ENCODE data around the gene CCDC187.

Gene CCDC187

DNA sequence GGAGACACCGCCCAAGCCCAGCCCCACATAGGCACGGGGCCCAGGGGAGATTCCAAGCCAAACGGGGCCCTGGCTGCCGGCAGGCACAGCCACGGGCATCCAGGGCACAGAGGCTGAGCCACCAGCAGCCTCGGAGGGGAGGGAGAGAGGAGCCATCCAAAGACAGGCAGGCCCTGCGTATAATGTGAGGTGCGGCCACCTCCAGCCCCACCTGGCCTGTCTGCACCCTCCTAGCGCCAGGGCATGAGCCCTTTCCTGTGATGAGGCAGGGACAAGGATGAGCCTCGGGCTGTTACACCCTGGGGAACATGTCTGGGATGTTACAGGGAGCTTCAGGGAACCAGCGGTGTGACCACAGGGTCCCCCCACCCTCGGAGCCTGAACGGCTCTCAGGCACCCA lies 1.1 kb upstream of the CCDC187 start:
- no peak for DNase-seq (ENCODE audit: low read depth, low spot score)
- no peak overlapping the region for H3K4me3 ChIP-seq (ENCODE audit: low read length)

DNA sequence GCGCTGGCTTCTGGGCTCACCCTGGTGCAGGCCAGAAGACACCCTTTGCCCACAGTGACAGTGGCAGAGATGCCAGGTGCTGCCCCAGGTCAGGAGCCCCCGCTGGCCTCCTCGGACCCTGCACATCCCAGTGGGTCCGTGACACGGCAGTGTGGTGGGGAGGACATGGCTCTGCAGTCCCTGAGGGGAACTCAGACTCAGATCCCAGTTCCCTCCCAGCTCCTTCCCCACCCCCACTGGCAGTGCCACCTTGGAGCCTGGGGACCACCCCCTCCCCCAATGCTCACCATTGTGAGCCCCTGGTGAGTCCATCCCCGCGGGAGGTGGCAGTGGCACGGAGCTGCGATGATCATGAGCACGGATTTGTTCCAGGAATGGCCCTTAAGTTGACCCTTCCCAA lies 562 bp upstream of the CCDC187 start:
- DNase-seq (ENCODE audit: low read depth, low spot score): no peak
- H3K4me3 ChIP-seq (ENCODE audit: low read length): no peak overlapping the region

- H3K4me3 ChIP-seq (ENCODE audit: low read length): no peak overlapping the region
- DNase-seq (ENCODE audit: low read depth, low spot score): no peak
Observed at GRCh38 chr9:136303066-136303824, 649 bp downstream of the CCDC187 start.

GRCh38 chr9:136302527-136302926 lies 1.4 kb downstream of the CCDC187 start:
- DNase-seq (ENCODE audit: low read depth, low spot score): no peak
- no peak overlapping the region for H3K4me3 ChIP-seq (ENCODE audit: low read length)

- no peak for DNase-seq (ENCODE audit: low read depth, low spot score)
- no peak overlapping the region for H3K4me3 ChIP-seq (ENCODE audit: low read length)
Observed at GRCh38 chr9:136300866-136301265, 3.0 kb downstream of the CCDC187 start.

DNA sequence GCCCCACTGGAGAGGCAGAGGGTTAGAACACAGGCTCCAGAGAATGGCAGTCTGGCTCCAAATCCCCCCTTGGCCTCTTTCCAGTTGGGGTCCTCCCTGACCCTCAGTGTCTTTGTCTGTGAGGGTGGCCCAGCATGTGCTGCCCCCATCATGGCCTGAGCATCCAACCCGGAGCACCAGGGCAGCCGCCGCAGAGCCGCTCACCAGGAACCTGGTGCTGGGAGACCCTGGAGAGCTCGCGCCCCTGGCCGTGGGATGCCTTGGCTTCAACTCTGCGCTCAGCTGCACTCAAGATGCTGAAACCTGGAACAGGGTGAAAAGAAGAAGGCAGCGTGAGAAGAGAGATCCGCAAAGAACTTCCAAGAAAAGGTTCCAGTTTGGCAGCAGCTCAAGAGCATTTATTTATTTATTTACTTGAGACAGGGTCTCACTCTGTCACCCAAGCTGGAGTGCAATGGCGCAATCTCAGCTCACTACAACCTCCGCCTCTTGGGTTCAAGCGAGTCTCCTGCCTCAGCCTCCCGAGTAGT lies 3.8 kb downstream of the CCDC187 start:
- DNase-seq (ENCODE audit: low read depth, low spot score): no peak
- no peak overlapping the region for H3K4me3 ChIP-seq (ENCODE audit: low read length)

- H3K4me3 ChIP-seq (ENCODE audit: low read length): no peak overlapping the region
- DNase-seq (ENCODE audit: low read depth, low spot score): no peak
Observed at GRCh38 chr9:136299541-136299940, 4.4 kb downstream of the CCDC187 start.

DNA sequence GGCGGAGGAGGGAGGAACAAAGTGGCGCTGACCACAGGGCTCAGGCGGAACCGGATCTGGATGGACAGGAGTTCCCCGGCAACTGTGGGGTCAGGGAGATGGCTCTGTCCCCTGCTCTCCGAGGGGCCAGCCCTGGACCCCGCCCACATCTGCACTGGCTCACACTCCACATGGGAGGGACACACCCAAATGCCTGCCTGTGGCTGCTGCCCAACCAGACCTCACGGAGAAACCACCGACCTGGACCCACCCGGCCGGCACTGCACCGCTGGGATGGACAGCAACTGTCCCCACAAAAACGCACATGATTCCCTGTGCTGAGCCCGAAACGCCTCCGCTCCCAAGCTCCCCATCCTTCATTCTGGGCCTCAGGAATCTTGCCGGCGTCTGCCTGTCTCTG lies 4.8 kb downstream of the CCDC187 start:
- DNase-seq (ENCODE audit: low read depth, low spot score): no peak

GRCh38 chr9:136297766-136298735 lies 5.8 kb downstream of the CCDC187 start:
- no peak for DNase-seq (ENCODE audit: low read depth, low spot score)

More for the DNA sequence above, 4.8 kb downstream of the CCDC187 start:
- no peak overlapping the region for H3K4me3 ChIP-seq (ENCODE audit: low read length)

GRCh38 chr9:136297016-136297691 lies 6.7 kb downstream of the CCDC187 start:
- no peak for DNase-seq (ENCODE audit: low read depth, low spot score)
- no peak overlapping the region for H3K4me3 ChIP-seq (ENCODE audit: low read length)

More at GRCh38 chr9:136297766-136298735, 5.8 kb downstream of the CCDC187 start:
- no peak overlapping the region for H3K4me3 ChIP-seq (ENCODE audit: low read length)

DNA sequence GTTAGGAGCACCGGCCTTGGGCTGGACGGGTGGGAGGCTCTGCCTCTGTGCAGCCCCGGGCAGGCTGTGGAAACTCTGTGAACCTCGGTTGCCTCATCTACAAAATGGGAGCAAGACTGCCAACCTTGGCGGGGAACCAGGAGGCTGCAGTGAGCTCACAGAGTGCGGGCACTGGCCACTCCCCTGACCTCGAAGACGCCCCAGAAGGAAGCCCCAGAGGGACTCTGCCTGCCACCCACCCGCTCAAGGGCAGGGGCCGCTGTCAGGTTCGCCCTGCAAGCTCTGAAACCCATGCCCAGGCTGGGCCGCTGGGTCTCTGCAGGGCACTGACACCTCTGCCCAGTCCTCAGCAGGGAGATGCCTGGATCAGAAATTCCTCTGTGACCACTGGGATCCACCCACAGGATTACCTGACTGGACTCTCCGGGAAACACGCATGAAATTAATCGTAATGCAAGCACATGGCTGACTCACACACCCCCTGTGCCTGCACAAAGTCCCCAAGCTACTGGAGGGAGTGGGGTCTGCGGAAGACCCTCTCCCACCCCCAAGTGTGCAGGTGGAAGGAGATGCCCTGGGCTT lies 7.4 kb downstream of the CCDC187 start:
- H3K4me3 ChIP-seq (ENCODE audit: low read length): no peak overlapping the region
- DNase-seq (ENCODE audit: low read depth, low spot score): no peak

DNA sequence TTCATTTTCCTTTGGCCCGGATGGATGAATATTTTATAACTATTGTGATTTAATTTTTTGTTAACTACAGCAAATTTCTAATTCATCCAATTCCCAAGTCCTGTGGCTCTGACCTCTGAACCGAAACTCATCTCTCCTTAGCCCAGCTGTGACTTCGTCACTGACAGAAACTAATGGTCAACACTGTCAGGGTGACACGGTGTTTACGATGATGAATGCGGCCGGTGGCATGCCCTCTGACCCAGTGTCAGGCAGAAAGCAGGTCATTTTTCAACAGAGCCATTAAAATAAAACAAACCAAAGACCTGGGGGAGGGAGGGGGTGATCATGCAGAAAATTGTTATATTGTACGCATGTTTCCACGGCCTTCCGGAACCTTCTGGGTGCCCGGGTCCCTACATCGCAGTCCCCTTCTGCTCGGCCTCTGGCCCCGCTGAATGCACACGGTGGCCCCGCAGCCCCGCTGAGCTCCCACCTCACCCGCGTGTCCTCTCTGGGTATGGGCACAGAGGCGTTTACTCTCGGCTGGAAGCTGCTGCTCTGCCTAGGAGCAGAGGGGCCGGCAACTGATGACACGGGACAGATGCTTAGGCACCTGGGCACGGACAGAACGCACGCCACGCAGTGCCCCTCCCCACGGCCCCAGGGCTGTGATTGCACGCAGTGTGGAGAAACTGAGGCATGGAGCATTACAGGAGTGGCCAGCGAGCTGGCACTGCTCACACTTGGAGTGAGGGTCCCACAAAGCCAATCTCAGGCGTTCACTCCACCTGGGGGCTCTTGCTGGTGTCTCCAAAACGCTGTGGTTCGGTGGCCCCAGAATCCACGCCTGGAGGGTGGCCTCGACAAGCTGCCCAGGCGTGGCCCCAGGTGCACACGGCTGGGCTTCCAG lies 8.1 kb downstream of the CCDC187 start:
- no peak for DNase-seq (ENCODE audit: low read depth, low spot score)
- H3K4me3 ChIP-seq (ENCODE audit: low read length): no peak overlapping the region

GRCh38 chr9:136295055-136295454 lies 8.8 kb downstream of the CCDC187 start:
- no peak overlapping the region for H3K4me3 ChIP-seq (ENCODE audit: low read length)
- no peak for DNase-seq (ENCODE audit: low read depth, low spot score)

DNA sequence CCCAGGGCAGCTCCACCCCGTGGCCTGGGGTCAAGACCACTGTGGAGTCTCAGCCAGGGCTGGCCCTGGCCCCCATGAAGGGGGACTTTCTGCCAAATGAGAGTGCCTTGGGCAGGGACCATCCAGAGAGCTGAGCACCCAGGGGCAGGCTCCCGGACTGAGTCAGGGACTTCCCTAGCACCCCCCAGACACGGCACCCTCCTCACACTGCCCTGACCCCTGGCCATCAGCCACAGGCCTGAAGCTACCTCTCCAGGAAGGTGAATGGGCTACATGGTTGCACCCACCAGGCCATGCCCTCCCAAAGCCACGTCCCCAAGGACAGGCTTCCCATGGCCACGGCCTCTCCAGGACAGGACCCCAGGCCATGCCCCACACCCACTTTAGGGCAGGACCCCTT lies 9.5 kb downstream of the CCDC187 start:
- no peak overlapping the region for H3K4me3 ChIP-seq (ENCODE audit: low read length)

GRCh38 chr9:136293476-136294077 lies 10.3 kb downstream of the CCDC187 start:
- no peak for DNase-seq (ENCODE audit: low read depth, low spot score)
- no peak overlapping the region for H3K4me3 ChIP-seq (ENCODE audit: low read length)

More for the DNA sequence above, 9.5 kb downstream of the CCDC187 start:
- DNase-seq (ENCODE audit: low read depth, low spot score): no peak

- DNase-seq (ENCODE audit: low read depth, low spot score): no peak
- no peak overlapping the region for H3K4me3 ChIP-seq (ENCODE audit: low read length)
Observed at GRCh38 chr9:136292591-136293448, 11.1 kb downstream of the CCDC187 start.

GRCh38 chr9:136292026-136292538 lies 11.8 kb downstream of the CCDC187 start:
- DNase-seq (ENCODE audit: low read depth, low spot score): no peak
- no peak overlapping the region for H3K4me3 ChIP-seq (ENCODE audit: low read length)

All from Jurkat, Clone E6-1 (cell line).